Measurements from ENCODE around the gene WNT9A. TPM values are rescaled to one million over a fixed set of nuclear protein-coding genes. Genes with fewer than 3 reads are reported as not detected.

Gene WNT9A
- total and polyA plus RNA-seq, 2 of the 4 experiments (the other 2 are of a cell fraction) = 0.18 to 0.36 TPM

DNA sequence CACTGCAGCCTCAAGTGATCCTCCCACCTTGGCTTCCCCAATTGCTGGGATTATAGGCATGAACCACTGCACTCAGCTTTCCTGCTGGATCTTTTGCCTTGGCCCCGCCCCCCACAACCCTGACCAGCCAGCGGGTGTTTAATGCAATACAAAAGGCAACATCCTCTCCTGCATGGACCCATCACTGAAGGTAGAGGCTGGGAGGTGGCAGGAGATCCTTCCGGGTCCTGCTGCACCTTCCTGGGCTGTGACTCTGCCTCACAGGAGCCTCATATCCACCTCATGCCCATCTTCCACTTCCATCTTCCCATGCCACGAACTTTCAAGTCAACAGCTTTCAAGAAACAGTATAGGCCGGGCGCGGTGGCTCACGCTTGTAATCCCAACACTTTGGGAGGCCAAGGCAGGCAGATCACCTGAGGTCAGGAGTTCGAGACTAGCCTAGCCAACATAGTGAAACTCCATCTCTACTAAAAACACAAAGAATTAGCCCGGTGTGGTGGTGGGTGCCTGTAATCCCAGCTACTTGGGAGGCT is 11.7 kb upstream of the WNT9A start:
- H3K4ac ChIP-seq (ENCODE audit: low read depth, low read length) = no peak overlapping the region
- no peaks in the 10 kb centered on the region for H3K9me3 ChIP-seq (ENCODE audit: control insufficient read depth, insufficient read depth, low read length)
- no peak overlapping the region for H2BK15ac ChIP-seq (ENCODE audit: low read depth, low read length)
- peaks cover 4% of the 10 kb centered on the region; the same call in 1 of the 2 replicates for H3K27me3 ChIP-seq (ENCODE audit: control insufficient read depth, insufficient read depth, low read length)
- H3K14ac ChIP-seq (replicated peaks; ENCODE audit: low read depth, low read length) = no peak overlapping the region
- intact Hi-C loops (cut with micrococcal nuclease) (no loop called here), dilution Hi-C loops (cut with HindIII; ENCODE audit: low sequenced_read_pairs, unreplicated experiment) (no loop called here), in situ Hi-C loops (cut with MboI; ENCODE audit: low sequenced_read_pairs) (no loop called here)
- WGBS, 2 experiments (ENCODE audit: extremely low coverage in 2 of 2, insufficient read length in 1 of 2) = 100% methylated on average over 1 of the region's 10 CpGs; no CpG with 5 or more reads in 1 of the 2 experiments
- H3K4me3 ChIP-seq (ENCODE audit: insufficient read depth, low read depth, low read length) = no peak overlapping the region
- H2BK120ac ChIP-seq (ENCODE audit: low read depth, low read length) = no peak overlapping the region
- POLR2A ChIA-PET (ENCODE audit: unreplicated experiment) = no interaction called here
- H2BK20ac ChIP-seq (ENCODE audit: low read depth, low read length) = no peak overlapping the region
- H2AK9ac ChIP-seq (replicated peaks; ENCODE audit: low read depth, low read length, poor library complexity) = no peak overlapping the region
- no peak for ATAC-seq (ENCODE audit: low read depth)
- H4K91ac ChIP-seq (ENCODE audit: insufficient read depth, low read depth, low read length) = no peak overlapping the region
- no peak overlapping the region for H3K56ac ChIP-seq (ENCODE audit: extremely low read depth, insufficient read depth, low read length)
- H3K79me1 ChIP-seq (ENCODE audit: low read depth in 1 of 2, low read length in 2 of 2) = no peaks in the 10 kb centered on the region
- CTCF ChIA-PET = no interaction called here
- H4K8ac ChIP-seq (ENCODE audit: low read depth in 2 of 2, low read length in 2 of 2) = no peak overlapping the region
- H3K4me1 ChIP-seq (ENCODE audit: control insufficient read depth, insufficient read depth, low read length) = no peaks in the 10 kb centered on the region
- no peak overlapping the region for H2AK5ac ChIP-seq (ENCODE audit: low read depth, low read length)
- no peak overlapping the region for H2BK5ac ChIP-seq (ENCODE audit: low read depth, low read length, poor library complexity, severe bottlenecking)
- TF ChIP-seq, protein P1, sequence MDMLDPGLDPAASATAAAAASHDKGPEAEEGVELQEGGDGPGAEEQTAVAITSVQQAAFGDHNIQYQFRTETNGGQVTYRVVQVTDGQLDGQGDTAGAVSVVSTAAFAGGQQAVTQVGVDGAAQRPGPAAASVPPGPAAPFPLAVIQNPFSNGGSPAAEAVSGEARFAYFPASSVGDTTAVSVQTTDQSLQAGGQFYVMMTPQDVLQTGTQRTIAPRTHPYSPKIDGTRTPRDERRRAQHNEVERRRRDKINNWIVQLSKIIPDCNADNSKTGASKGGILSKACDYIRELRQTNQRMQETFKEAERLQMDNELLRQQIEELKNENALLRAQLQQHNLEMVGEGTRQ (IDR thresholded peaks at IDR 0.05; ENCODE audit: low read depth, low read length) = no peak
- TF ChIP-seq MAFK (IDR thresholded peaks at IDR 0.05; ENCODE audit: low read depth, low read length) (no peak), BHLHE40 (IDR thresholded peaks at IDR 0.05; ENCODE audit: low read depth, low read length) (no peak), POLR2A (IDR thresholded peaks at IDR 0.05; ENCODE audit: low read depth, low read length) (no peak), CEBPB (IDR thresholded peaks at IDR 0.05; ENCODE audit: low read depth, low read length) (no peak), FOS (IDR thresholded peaks at IDR 0.05; ENCODE audit: low read depth, low read length) (no peak), SMC3 (IDR thresholded peaks at IDR 0.05; ENCODE audit: low read depth, low read length) (no peak), RCOR1 (IDR thresholded peaks at IDR 0.05; ENCODE audit: insufficient replicate concordance, low read length) (no peak), MXI1 (IDR thresholded peaks at IDR 0.05; ENCODE audit: borderline replicate concordance, low read depth, low read length) (no peak), RAD21 (IDR thresholded peaks at IDR 0.05; ENCODE audit: low read length) (no peak)
- TF ChIP-seq, protein P2, sequence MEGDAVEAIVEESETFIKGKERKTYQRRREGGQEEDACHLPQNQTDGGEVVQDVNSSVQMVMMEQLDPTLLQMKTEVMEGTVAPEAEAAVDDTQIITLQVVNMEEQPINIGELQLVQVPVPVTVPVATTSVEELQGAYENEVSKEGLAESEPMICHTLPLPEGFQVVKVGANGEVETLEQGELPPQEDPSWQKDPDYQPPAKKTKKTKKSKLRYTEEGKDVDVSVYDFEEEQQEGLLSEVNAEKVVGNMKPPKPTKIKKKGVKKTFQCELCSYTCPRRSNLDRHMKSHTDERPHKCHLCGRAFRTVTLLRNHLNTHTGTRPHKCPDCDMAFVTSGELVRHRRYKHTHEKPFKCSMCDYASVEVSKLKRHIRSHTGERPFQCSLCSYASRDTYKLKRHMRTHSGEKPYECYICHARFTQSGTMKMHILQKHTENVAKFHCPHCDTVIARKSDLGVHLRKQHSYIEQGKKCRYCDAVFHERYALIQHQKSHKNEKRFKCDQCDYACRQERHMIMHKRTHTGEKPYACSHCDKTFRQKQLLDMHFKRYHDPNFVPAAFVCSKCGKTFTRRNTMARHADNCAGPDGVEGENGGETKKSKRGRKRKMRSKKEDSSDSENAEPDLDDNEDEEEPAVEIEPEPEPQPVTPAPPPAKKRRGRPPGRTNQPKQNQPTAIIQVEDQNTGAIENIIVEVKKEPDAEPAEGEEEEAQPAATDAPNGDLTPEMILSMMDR (conservative IDR thresholded peaks at IDR 0.05; ENCODE audit: low read depth, low read length) = no peak
- TF ChIP-seq, protein P3, sequence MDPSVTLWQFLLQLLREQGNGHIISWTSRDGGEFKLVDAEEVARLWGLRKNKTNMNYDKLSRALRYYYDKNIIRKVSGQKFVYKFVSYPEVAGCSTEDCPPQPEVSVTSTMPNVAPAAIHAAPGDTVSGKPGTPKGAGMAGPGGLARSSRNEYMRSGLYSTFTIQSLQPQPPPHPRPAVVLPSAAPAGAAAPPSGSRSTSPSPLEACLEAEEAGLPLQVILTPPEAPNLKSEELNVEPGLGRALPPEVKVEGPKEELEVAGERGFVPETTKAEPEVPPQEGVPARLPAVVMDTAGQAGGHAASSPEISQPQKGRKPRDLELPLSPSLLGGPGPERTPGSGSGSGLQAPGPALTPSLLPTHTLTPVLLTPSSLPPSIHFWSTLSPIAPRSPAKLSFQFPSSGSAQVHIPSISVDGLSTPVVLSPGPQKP (IDR thresholded peaks at IDR 0.05; ENCODE audit: borderline replicate concordance, low read depth, low read length) = no peak
- H2AFZ ChIP-seq (replicated peaks; ENCODE audit: low read length, poor library complexity) = peak overlapping the region; percentile 67
- no peaks in the 10 kb centered on the region for H3K36me3 ChIP-seq (ENCODE audit: control insufficient read depth, insufficient read depth, low read length)
- no peaks in the 10 kb centered on the region for H4K20me1 ChIP-seq (ENCODE audit: insufficient read depth, low read length)
- H3K18ac ChIP-seq (ENCODE audit: low read depth, low read length) = no peak overlapping the region
- no peak overlapping the region for H3K27ac ChIP-seq (ENCODE audit: insufficient read depth, low read length)
- H3K9ac ChIP-seq (ENCODE audit: low read depth, low read length) = no peak overlapping the region
- BruUV-seq (replicated peaks) = no TSS peak
- DNase-seq = no peak
- H4K5ac ChIP-seq (ENCODE audit: low read depth, low read length) = no peak overlapping the region
- H3K4me2 ChIP-seq (ENCODE audit: low read depth, low read length) = no peak overlapping the region
- H3K9me1 ChIP-seq (ENCODE audit: insufficient read depth, low read length) = no peaks in the 10 kb centered on the region
- no peak overlapping the region for H3K23ac ChIP-seq (ENCODE audit: low read depth, low read length)
